H1 (cell line): ENCODE results near the gene TGFBR2. TPM values are rescaled to one million over a fixed set of nuclear protein-coding genes. Genes with fewer than 3 reads are reported as not detected.

Experiments used
- CTCF ChIA-PET: fragments of 300-600 bp; sonication (Branson Sonifier 250); formaldehyde crosslinking; loops from one replicate; lab custom pipeline; 2021; ENCODE audit not compliant: partially characterized antibody; lab: Charles Lee
- POLR2A ChIA-PET: fragments of 300-600 bp; sonication (Branson Sonifier 250); formaldehyde crosslinking; loops from one replicate; lab custom pipeline; 2021; ENCODE audit warnings: inconsistent platforms; ENCODE audit not compliant: partially characterized antibody; lab: Charles Lee
- DNase-seq, 2 experiments: peaks; one replicate each; pipeline versions ENCODE4 v3.0.0 to v3.0.0-alpha.2; 2010 to 2022; ENCODE audit warnings: low spot score in 2 of 2, low read depth in 1 of 2, mixed read lengths in 1 of 2
- FAIRE-seq: peaks from 2 replicates; lab custom pipeline; 2011; peaks lifted over from hg19 to GRCh38; lab: Jason Lieb, UNC
- H2AFZ ChIP-seq: 2 replicates; pipeline ENCODE4 v1.8.1; 2012; ENCODE audit warnings: low read length, inconsistent platforms
- H2AK5ac ChIP-seq: 2 replicates; pipeline ENCODE4 v1.6.1; 2013; ENCODE audit warnings: low read depth, low read length
- H2BK120ac ChIP-seq: replicated peaks from 2 replicates; pipeline ENCODE3; 2013; ENCODE audit warnings: low read depth, low read length, inconsistent platforms
- H2BK12ac ChIP-seq: 2 replicates; pipeline ENCODE4 v1.6.1; 2013; ENCODE audit warnings: low read depth, low read length
- H2BK15ac ChIP-seq: 2 replicates; pipeline ENCODE4 v1.6.1; 2013; ENCODE audit warnings: low read length
- H2BK20ac ChIP-seq: 2 replicates; pipeline ENCODE4 v1.6.1; 2013; ENCODE audit warnings: low read length
- H2BK5ac ChIP-seq: 2 replicates; pipeline ENCODE4 v1.6.1; 2013; ENCODE audit warnings: low read depth, low read length
- H3K14ac ChIP-seq: 2 replicates; pipeline ENCODE4 v1.6.1; 2013; ENCODE audit warnings: inconsistent platforms; ENCODE audit not compliant: insufficient read length
- H3K18ac ChIP-seq: 2 replicates; pipeline ENCODE4 v1.6.1; 2013; ENCODE audit warnings: low read length; ENCODE audit errors: extremely low read depth
- H3K23ac ChIP-seq: 2 replicates; pipeline ENCODE4 v1.6.1; 2013; ENCODE audit warnings: inconsistent platforms; ENCODE audit not compliant: insufficient read length
- H3K23me2 ChIP-seq: 2 replicates; pipeline ENCODE4 v1.6.1; 2013; ENCODE audit warnings: low read depth, low read length
- H3K27ac ChIP-seq: 2 replicates; pipeline ENCODE4 v1.6.1; 2011; ENCODE audit warnings: low read depth, low read length, inconsistent platforms
- H3K27me3 ChIP-seq, 4 experiments: replicated peaks in 1 of 4; 1 replicate in 1 of 4; 2 replicates in 3 of 4; pipeline versions ENCODE4 v1.6.1 to v1.8.1; 2011 to 2013; ENCODE audit warnings: low read length in 3 of 4, mild to moderate bottlenecking in 3 of 4, inconsistent platforms in 2 of 4, mixed read lengths in 2 of 4, moderate library complexity in 1 of 4; ENCODE audit not compliant: control insufficient read depth in 3 of 4, insufficient read depth in 3 of 4; ENCODE audit errors: extremely low read depth in 1 of 4
- H3K36me3 ChIP-seq, 4 experiments: 2 replicates each; pipeline versions ENCODE4 v1.6.1 to v1.8.1; 2011 to 2013; ENCODE audit warnings: mild to moderate bottlenecking in 4 of 4, low read length in 3 of 4, moderate library complexity in 2 of 4, control low read depth in 1 of 4, inconsistent platforms in 1 of 4; ENCODE audit not compliant: insufficient read depth in 4 of 4, control insufficient read depth in 2 of 4
- H3K4ac ChIP-seq: replicated peaks from 2 replicates; pipeline ENCODE3; 2013; ENCODE audit warnings: low read length, low read depth, mixed read lengths, inconsistent platforms; ENCODE audit not compliant: insufficient read length
- H3K4me1 ChIP-seq, 4 experiments: replicated peaks in 1 of 4; 1 replicate in 1 of 4; 2 replicates in 3 of 4; pipeline versions ENCODE4 v1.6.1 to v1.8.1; 2011 to 2013; ENCODE audit warnings: low read length in 3 of 4, inconsistent platforms in 2 of 4, mixed read lengths in 1 of 4; ENCODE audit not compliant: insufficient read depth in 4 of 4, control insufficient read depth in 3 of 4
- H3K4me2 ChIP-seq, 2 experiments: 2 replicates each; pipeline versions ENCODE4 v1.6.1 to v1.8.1; 2011 to 2013; ENCODE audit warnings: low read depth in 2 of 2, low read length in 2 of 2, control low read depth in 1 of 2, inconsistent platforms in 1 of 2, mild to moderate bottlenecking in 1 of 2; ENCODE audit not compliant: insufficient read depth in 1 of 2
- H3K4me3 ChIP-seq, 4 experiments: fragments of 200-600, 300-600 bp in 1 of 4; sonication (generic), shearing (Covaris generic), sonication (Bioruptor Twin) in 1 of 4; 2 replicates each; pipeline versions ENCODE4 v1.5.1 to v1.8.1; 2011 to 2016; ENCODE audit warnings: low read length in 4 of 4, low read depth in 3 of 4, control low read depth in 2 of 4, inconsistent platforms in 2 of 4, mild to moderate bottlenecking in 2 of 4, mixed read lengths in 1 of 4, moderate library complexity in 1 of 4; ENCODE audit not compliant: insufficient read depth in 2 of 4; ENCODE audit errors: extremely low read depth in 1 of 4
- H3K56ac ChIP-seq: replicated peaks from 2 replicates; pipeline ENCODE3; 2013; ENCODE audit warnings: low read depth, mild to moderate bottlenecking, mixed read lengths, low read length, inconsistent platforms; ENCODE audit not compliant: insufficient read length
- H3K79me1 ChIP-seq: 2 replicates; pipeline ENCODE4 v1.6.1; 2013; ENCODE audit warnings: low read depth, low read length, control low read depth
- H3K79me2 ChIP-seq, 2 experiments: 2 replicates each; pipeline versions ENCODE4 v1.6.1 to v1.8.1; 2012 to 2013; ENCODE audit warnings: low read length in 2 of 2, mild to moderate bottlenecking in 2 of 2, inconsistent platforms in 1 of 2; ENCODE audit not compliant: insufficient read depth in 2 of 2, control insufficient read depth in 1 of 2
- H3K9ac ChIP-seq, 4 experiments: replicated peaks in 1 of 4; 1 replicate in 1 of 4; 2 replicates in 3 of 4; pipeline versions ENCODE4 v1.6.1 to v1.8.1; 2011 to 2013; ENCODE audit warnings: low read depth in 3 of 4, low read length in 3 of 4, control low read depth in 2 of 4, mild to moderate bottlenecking in 2 of 4, moderate library complexity in 2 of 4, inconsistent platforms in 1 of 4; ENCODE audit errors: extremely low read depth in 1 of 4
- H3K9me3 ChIP-seq, 2 experiments: 2 replicates each; pipeline versions ENCODE4 v1.6.1 to v1.8.1; 2012 to 2013; ENCODE audit warnings: mild to moderate bottlenecking in 2 of 2, moderate library complexity in 2 of 2, control low read depth in 1 of 2, inconsistent platforms in 1 of 2, low read depth in 1 of 2, low read length in 1 of 2, mixed read lengths in 1 of 2; ENCODE audit not compliant: insufficient read depth in 2 of 2
- H4K20me1 ChIP-seq, 2 experiments: replicated peaks in 1 of 2; 2 replicates each; pipeline versions ENCODE3 to v1.8.1; 2011 to 2013; ENCODE audit warnings: inconsistent platforms in 2 of 2, low read length in 2 of 2, mild to moderate bottlenecking in 1 of 2; ENCODE audit not compliant: insufficient read depth in 2 of 2, control insufficient read depth in 1 of 2
- H4K5ac ChIP-seq: 2 replicates; pipeline ENCODE4 v1.6.1; 2013; ENCODE audit warnings: low read length, low read depth, mixed read lengths, inconsistent platforms; ENCODE audit not compliant: insufficient read length
- H4K8ac ChIP-seq: 2 replicates; pipeline ENCODE4 v1.8.0; 2013; ENCODE audit warnings: mild to moderate bottlenecking, moderate library complexity, low read length, inconsistent platforms; ENCODE audit not compliant: insufficient read depth; ENCODE audit errors: extremely low read depth
- H4K91ac ChIP-seq: replicated peaks from 2 replicates; pipeline ENCODE3; 2013; ENCODE audit warnings: low read length, mixed read lengths, inconsistent platforms; ENCODE audit not compliant: insufficient read length
- CEBPB ChIP-seq: IDR thresholded peaks from 2 replicates; pipeline ENCODE4 v1.6.1; 2012; ENCODE audit warnings: low read depth, low read length
- KDM5A ChIP-seq: fragments of 200-600 bp; IDR thresholded peaks from 2 replicates; pipeline ENCODE4 v1.7.1; 2012; ENCODE audit warnings: mild to moderate bottlenecking, low read length, inconsistent platforms, mixed read lengths
- RNF2 ChIP-seq: fragments of 200-900, 300-1000 bp; sonication (generic); IDR thresholded peaks from 2 replicates; pipeline ENCODE4 v1.7.1; 2016; ENCODE audit warnings: borderline replicate concordance, low read depth, mild to moderate bottlenecking, antibody characterized with exemption, low read length; ENCODE audit not compliant: poor library complexity, severe bottlenecking; ENCODE audit errors: missing control alignments
- SUZ12 ChIP-seq: fragments of 200-600 bp; sonication (generic); IDR thresholded peaks from 2 replicates; pipeline ENCODE4 v1.6.1; 2012; ENCODE audit warnings: mild to moderate bottlenecking, inconsistent platforms, low read length, moderate library complexity, mixed read lengths
- TBP ChIP-seq: IDR thresholded peaks from 2 replicates; pipeline ENCODE4 v1.6.1; 2011; ENCODE audit warnings: low read depth, low read length, improper control_type of control experiment
- WGBS, 2 experiments: shearing (Covaris generic) in 1 of 2; methylation state at CpG; one replicate each; pipeline versions ENCODE4 v1.1.6 to v1.1.7; 2013 to 2015; ENCODE audit warnings: low lambda C conversion rate in 2 of 2, mixed read lengths in 2 of 2, inconsistent platforms in 1 of 2, low coverage in 1 of 2, missing lambda C conversion rate in 1 of 2; ENCODE audit not compliant: insufficient replicate concordance in 2 of 2, insufficient coverage in 1 of 2, insufficient read length in 1 of 2; ENCODE audit errors: extremely low coverage in 1 of 2, missing lambda C conversion rate in 1 of 2; 5-methylcytosine and 5-hydroxymethylcytosine counted together
- polyA plus RNA-seq, 7 experiments: library from polyadenylated mRNA; depleted of rRNA in 3 of 7; stranded (reverse) in 5 of 7; unstranded in 2 of 7; fragments of >200 nt in 5 of 7; fragments of 200-250 nt in 2 of 7; gene quantifications; 1 replicate in 5 of 7; 2 replicates in 1 of 7; 4 replicates in 1 of 7; pipeline versions ENCODE4 v1.2.1 to v1.2.3, GENCODE V29; 2011 to 2013; ENCODE audit warnings: missing spikeins in 2 of 7, mixed read lengths in 2 of 7
- total RNA-seq: library from RNA; stranded (reverse); fragmentation: NEBNext Ultra II Directional; extraction: Animal tissue kit (Norgen Biotek cat#: 25700); gene quantifications from 2 replicates; pipeline ENCODE4 v1.2.1, GENCODE V29; 2021

The TGFBR2 gene
- total and polyA plus RNA-seq, 2 of the 8 experiments (the other 6 are each of a cell fraction or from before 2014, with no cell fraction given): 4.2 to 7.4 TPM

- H3K14ac ChIP-seq: no peak overlapping the region
- no peak overlapping the region for H2BK20ac ChIP-seq
- no peaks in the 10 kb centered on the region for H3K9me3 ChIP-seq
- no peaks in the 10 kb centered on the region; the same call in 1 of the 2 replicates for H3K23me2 ChIP-seq
- no peak overlapping the region for H3K27ac ChIP-seq
- H3K36me3 ChIP-seq: peaks cover 0 to 16% (median 5%) of the 10 kb centered on the region in 4 experiments; a peak in 4 of 8 replicates
- FAIRE-seq (no peak), DNase-seq (no peak)
- no peak overlapping the region for H3K18ac ChIP-seq
- WGBS, 2 experiments: 89% methylated on average over 7 of the region's 7 CpGs; no CpG with 5 or more reads in 1 of the 2 experiments
- H3K23ac ChIP-seq: no peak overlapping the region
- no peak overlapping the region for H2BK120ac ChIP-seq
- no peak overlapping the region for H4K91ac ChIP-seq
- no peaks in the 10 kb centered on the region for H4K20me1 ChIP-seq
- CTCF ChIA-PET: interaction anchor here (0.6 to 2.6 kb wide), 6 partner anchors 12 to 1164 kb away, joined by 3 to 7 read pairs (median 3); no protein-coding TSS in a partner anchor
- no peak overlapping the region for H4K5ac ChIP-seq
- no peak overlapping the region for H3K56ac ChIP-seq
- no peak overlapping the region for H3K9ac ChIP-seq
- no peak overlapping the region for H2BK5ac ChIP-seq
- H3K4ac ChIP-seq: no peak overlapping the region
- H2AK5ac ChIP-seq: no peak overlapping the region
- no peak overlapping the region for H2AFZ ChIP-seq
- H3K4me2 ChIP-seq: no peak overlapping the region
- no peaks in the 10 kb centered on the region; the same call in 1 of the 2 replicates for H3K79me1 ChIP-seq
- no peaks in the 10 kb centered on the region for H3K27me3 ChIP-seq
- H4K8ac ChIP-seq: no peak overlapping the region
- POLR2A ChIA-PET: no interaction called here
- peaks cover 0 to 3% (median 0%) of the 10 kb centered on the region in 4 experiments; a peak in 2 of 7 replicates for H3K4me1 ChIP-seq
- H2BK12ac ChIP-seq: no peak overlapping the region
- H2BK15ac ChIP-seq: no peak overlapping the region
- H3K79me2 ChIP-seq: peaks cover 0 to 48% of the 10 kb centered on the region in 2 experiments
- H3K4me3 ChIP-seq: no peak overlapping the region
- TF ChIP-seq TBP (no peak), KDM5A (no peak), CEBPB (no peak), SUZ12 (no peak), RNF2 (no peak)
Observed at GRCh38 chr3:30641416-30642251, 35.2 kb downstream of the TGFBR2 start.
